HG02938 (cell line): ENCODE data around the gene MCAT.
"Not testable (repeated sequence)": the region's sequence is repeated elsewhere in the genome, so short reads cannot be mapped to it uniquely, and the experiment has no call there.

Experiments used
- ATAC-seq: cut with Tn5 transposase; IDR thresholded peaks from one replicate; pipeline ENCODE4 v1.9.1; 2021; ENCODE audit warnings: mild to moderate bottlenecking, moderate library complexity; ENCODE audit not compliant: unreplicated experiment

Gene MCAT

GRCh38 chr22:43156413-43156812, 13.2 kb upstream of the MCAT start:
- no peak for ATAC-seq

DNA sequence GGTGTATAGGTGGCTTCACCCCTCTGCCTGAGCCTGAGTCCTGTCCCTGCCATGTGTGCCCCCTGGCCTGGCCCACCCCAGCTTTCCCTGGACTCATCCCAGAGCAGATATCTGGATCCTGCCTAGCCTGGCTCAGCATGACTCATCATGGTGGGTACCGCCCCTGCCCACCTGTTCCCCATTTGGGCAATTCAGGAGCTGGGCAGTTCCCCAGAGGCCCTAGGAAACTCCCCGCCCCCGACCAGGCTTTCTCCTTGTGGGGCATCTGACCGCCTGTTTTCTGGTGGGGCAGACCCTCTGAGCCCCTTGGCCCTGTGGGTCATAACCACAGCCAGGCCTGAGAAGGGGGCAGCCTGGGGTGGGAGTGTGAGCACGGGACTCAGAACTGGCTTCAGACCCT, 12.6 kb upstream of the MCAT start:
- no peak for ATAC-seq

GRCh38 chr22:43154887-43155536, 11.8 kb upstream of the MCAT start:
- ATAC-seq: no peak

DNA sequence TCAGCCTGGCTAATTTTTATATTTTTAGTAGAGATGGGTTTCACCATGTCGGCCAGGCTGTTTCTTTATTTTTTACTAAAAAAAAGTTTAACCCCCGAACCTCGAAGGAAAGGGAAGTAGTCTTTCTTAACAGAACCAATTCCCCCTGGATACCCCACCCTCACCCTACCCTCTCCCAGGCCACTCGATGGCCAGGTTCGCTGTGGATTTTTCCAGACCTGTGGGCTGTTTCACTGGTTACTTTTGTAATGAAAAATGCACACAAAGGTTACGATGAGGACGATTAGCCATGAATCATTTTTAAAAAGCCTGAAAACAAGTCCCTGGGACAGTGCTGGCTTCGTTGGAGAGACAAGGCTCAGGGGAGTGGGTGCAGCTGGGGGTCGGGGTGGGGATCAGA, 10.7 kb upstream of the MCAT start:
- ATAC-seq: no peak

GRCh38 chr22:43152357-43153071, 9.3 kb upstream of the MCAT start:
- no peak for ATAC-seq

DNA sequence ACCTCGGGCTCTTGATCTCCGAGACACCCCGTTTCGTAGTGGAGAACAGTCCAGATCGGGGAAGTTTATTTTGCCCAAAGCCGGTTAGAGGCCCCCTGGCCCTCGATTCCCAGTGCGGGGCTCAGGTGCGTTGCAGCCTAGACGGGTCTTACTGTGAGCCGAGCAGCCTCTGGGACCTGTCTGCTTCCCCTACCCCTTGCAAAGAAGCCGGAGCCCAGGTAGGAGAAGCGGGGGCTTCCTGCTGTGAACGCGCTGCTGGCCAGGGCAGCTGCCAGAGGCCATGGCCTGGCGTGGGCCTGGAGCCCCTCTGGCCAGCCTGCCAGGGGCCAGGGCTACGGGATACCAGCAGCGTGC, 8.8 kb upstream of the MCAT start:
- no peak for ATAC-seq

DNA sequence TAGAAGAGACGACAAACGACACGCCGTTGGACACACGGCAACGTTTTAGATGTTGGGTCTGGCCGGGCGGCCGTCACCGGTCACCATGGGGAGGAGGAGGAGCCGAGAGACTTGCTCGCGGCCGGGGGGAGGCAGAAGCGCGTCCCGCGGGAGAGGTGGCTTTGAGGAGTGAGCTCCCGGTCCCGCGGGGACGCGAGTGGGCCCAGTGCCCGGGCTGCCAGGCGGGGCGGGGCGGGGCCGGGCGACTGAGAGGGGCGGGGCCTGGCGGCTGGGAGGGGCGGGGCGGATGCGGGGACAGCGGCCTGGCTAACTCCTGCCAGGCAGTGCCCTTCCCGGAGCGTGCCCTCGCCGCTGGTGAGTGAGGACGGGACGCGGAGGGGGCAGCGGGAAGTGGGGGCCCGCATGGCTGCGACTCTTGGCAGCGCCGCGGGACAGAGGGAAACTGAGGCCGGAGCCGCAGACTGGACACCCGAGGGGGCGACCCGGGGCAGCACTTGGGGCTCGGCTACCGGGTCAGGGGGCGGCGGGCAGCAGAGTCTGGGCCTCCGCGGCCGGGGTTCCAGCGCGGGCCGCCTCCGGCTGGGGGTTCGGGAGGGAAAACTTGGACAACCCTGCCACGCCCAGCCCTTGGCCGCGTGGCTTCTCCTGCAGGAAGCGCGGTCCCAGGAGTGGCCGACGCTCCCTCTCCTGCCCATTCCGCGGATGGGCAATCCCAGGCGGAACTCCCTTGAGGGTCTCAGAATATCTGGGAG, 8.2 kb upstream of the MCAT start, which contains the start of gene TSPO:
TSPO (plus strand) TSS at position 309 of the 752 bp plus-strand sequence. CDS start 7,680 bp downstream, outside the sequence.
- ATAC-seq: no peak

DNA sequence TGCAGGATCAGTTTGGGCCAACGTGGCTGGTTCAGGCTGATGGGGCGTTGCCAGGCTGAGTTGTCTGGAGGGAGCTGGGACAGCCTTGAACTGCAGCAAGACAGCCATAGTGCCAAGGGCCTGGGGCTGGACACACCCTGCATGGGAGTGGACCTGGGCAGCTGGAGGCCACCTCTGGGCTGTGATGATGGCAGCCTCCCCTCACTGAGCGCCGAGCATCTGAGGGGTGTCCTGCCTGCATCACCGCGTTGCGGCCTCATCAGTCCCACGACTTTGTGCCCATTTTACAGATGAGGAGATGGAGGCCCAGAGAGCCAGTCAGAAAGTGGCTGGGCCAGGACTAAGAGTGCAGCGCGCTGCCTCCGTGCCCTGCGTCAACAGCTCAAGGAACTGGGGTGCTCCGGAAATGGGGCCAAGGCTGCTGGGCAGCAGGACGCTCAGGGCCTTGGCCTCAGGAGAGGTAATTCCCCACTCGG, 7.6 kb upstream of the MCAT start:
- ATAC-seq: no peak

- no peak for ATAC-seq
These were observed 5.4 kb upstream of the MCAT start for GRCh38 chr22:43148581-43148980.

DNA sequence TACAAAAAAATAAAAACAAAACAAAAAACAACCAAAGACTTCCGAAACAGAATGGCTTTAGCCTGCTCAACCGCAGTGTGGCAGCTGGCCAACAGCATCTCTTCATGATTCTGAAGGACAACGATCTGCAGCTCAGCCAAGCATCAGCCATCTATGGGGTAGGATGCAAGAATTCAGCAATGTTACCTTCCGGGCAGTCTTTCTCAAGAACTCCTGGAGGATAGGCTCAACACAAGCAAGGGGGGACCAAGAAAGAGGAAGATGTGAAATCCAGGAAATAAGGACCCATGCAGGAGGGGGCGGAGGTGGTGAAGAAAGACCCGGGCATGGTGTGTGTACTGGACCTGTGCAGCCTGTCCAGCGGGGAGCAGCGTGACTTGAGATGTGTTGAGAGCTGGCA, 4.6 kb upstream of the MCAT start:
- ATAC-seq: no peak

DNA sequence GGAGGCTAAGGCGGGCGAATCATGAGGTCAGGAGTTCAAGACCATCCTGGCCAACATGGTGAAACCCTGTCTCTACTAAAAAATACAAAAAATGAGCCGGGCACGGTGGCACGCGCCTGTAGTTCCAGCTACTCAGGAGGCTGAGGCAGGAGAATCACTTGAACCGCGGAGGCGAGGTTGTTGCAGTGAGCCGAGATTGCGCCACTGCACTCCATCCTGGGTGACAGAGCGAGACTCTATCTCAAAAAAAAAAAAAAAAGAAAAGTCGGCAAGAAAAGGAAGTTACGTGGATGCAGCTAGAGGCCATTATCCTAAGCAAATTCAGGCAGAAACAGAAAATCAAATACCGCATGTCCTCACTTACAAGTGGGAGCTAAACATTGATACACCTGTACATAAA, 3.1 kb upstream of the MCAT start:
- not testable (repeated sequence) for ATAC-seq

- ATAC-seq: not testable (repeated sequence)
These were observed 2.2 kb upstream of the MCAT start for GRCh38 chr22:43145371-43145770.

DNA sequence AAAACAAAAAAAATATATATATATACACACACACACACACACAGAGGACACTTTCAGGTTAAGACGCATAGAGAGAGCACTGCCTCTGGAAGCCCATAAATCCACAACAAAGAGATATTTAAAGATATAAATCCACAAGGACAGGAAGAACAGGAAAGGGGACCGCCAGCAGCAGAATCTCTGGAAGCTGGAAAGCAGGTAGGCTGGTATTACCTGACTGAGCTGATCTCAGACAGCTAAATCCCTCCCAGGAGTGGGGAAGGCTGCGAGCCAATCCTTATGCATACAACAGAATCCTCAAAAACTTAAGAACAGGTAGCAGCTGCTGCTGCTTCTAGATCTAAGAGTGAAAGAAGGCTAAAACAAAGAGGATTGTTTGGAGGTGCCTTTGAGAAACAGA, 1.8 kb upstream of the MCAT start:
- no peak for ATAC-seq

DNA sequence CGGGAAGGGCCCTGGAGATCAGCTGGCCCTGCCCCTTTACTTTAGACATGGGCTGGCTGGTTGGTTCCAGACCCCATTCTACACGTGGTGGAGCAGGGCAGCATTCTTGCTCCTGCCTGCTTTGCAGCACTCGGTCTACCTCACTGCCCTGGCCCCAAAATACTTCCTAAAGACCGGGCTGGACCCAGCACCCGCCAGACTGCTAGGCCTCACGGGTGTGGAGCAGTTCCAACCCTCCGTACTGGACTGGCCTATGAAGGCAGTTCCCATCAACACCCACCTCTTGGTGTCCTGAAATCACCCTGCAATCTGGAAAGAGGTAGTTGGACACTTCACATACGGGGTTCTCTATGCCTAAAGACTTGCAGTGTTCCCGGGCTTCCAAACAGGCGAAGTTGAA, 6.4 kb downstream of the MCAT start:
- ATAC-seq: no peak

- no peak for ATAC-seq
These were observed 6.9 kb downstream of the MCAT start for GRCh38 chr22:43136255-43136654.

- no peak for ATAC-seq
These were observed 7.6 kb downstream of the MCAT start for GRCh38 chr22:43135565-43135964.

DNA sequence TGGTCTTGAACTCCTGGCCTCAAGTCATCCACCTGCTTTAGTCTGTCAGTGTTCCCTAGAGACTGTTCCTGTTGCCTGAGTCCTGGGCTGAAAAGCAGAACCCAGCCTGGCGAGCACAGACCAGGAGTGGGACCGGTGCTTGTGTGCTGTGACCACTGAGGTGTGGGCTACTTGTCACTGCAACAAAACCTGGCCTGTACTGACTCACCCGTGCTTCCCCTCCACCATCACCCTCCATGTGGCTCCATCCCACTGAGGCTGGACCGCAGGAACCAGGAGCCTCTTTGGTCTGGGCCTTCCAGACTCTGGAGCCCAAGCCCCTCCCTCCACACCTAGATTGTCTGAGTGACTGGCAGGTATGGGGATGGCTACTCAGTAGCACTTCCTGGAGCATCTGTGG, 8.6 kb downstream of the MCAT start:
- no peak for ATAC-seq

- no peak for ATAC-seq
These were observed 9.8 kb downstream of the MCAT start for GRCh38 chr22:43133401-43133800.

- no peak for ATAC-seq
These were observed 11.3 kb downstream of the MCAT start for GRCh38 chr22:43131773-43132501.

GRCh38 chr22:43129426-43130425, 13.5 kb downstream of the MCAT start:
- ATAC-seq: no peak
